GM18526 (cell line): ENCODE data around the gene ACTL6A.

Experiments used
- POLR2A ChIP-seq: IDR thresholded peaks from 3 replicates; pipeline ENCODE4 v1.6.1; 2011; ENCODE audit not compliant: insufficient read length; ENCODE audit errors: extremely low read depth

ACTL6A gene

DNA sequence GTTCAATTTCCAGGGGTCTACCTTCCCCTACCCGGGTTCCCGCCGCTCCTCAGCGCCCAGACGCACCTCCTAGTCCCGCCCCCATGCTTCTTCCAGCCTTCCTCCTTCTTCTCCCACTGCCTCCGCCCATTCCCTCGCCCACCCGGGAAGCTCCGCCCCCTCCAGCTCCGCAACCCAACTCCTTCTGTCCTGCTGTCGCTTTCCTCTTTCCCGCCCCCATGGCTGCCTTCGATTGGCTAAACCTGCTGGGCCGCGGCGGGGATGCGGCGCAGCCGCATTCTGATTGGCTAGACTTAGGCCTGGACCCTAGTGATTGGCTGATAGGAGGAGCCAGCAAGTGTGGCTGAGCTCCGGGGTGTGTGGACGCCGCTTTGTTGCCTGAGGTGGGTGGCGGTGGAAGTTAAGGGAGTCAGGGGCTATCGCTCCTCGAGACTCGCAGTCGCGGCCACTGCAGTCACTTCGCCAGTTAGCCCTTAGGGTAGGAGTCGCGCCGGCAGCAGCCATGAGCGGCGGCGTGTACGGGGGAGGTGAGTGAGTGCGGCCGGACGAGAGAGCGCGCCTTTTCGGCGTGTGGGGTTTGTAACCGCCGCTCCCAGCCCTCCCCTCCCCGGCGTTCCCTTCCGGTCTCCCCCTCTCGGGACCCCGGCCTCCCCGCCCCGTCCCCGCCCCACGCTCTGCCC lies at the start of gene ACTL6A:
Gene ACTL6A (plus strand): TSS at position 336 of the 680 bp plus-strand sequence. CDS start 167 bp downstream, at position 503.
- TF ChIP-seq POLR2A: peak; percentile 73

DNA sequence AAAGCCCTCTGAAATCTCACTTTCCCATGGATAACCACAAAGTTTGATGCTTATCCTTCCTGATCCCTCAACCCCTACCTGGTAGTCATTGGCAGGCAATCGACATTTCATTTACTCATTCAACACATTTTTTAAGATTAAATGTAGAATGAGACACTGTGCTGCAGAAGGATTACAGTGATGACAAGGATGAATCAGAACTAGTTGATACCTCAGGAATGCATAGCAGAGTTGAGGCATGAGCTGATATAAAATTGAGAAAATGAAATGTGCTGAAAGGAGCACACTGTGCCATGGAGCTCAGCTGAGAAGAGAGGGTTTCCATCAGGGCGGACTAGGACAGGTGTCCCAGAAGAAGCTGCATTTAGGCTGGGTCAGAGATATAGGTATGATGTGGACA lies 48.9 kb upstream of the ACTL6A start:
- no peak for TF ChIP-seq POLR2A

DNA sequence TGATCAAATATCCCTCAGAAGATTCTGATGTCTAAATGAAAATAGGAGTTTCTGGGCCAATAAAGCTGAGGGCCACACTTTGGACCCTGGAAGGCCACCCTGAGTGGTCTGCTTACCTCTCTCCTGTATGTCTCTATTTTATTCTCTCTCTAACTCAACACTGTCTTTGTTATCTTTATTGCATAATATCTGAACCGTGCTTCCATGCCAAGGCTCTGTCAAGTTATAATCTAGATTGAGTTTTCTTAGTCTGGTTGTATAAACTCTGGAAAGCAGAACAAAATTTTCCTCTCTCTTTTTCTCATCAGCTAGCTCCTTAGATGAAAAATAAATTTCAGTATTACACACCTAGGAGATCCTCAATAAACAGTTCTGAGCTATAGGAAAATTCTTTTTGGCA lies 36.2 kb upstream of the ACTL6A start:
- no peak for TF ChIP-seq POLR2A

DNA sequence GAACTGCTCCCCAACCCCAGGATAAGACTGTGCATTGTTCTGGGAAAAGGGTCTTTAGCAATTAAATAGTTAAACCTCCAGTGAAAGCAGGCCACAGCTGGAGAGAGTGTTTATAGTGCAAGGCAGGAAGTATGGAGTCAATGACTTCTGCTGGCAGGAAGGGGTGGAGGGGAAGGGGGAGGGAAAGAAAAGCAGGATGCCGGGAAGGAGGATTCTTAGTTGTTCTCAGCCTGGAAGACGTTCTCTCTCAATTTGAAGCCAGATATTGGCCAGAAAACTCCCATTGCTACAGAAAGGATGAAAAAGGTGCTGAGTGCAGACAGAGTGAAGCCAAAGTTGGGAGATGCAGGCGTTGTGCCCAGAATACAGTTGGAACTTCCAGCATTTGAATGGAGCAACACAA lies 35.7 kb upstream of the ACTL6A start:
- no peak for TF ChIP-seq POLR2A

DNA sequence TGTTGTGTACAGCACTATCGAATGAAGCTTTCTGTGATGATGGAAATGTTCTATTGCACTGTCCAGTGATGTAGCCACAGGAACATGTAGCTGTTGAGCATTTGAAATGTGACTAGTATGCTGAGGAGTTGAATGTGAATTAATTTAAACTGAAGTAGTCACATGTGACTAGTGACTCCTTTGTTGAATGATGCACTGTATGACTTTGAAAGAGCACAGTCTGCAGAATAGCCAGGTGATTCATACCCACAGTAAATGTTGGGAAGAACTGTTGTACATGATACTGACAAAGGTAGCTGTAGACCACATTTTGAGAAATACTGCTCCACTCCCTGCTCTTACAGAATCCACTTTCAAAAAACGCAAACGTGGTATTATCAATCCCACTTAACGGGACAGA lies 34.0 kb upstream of the ACTL6A start:
- TF ChIP-seq POLR2A: no peak

DNA sequence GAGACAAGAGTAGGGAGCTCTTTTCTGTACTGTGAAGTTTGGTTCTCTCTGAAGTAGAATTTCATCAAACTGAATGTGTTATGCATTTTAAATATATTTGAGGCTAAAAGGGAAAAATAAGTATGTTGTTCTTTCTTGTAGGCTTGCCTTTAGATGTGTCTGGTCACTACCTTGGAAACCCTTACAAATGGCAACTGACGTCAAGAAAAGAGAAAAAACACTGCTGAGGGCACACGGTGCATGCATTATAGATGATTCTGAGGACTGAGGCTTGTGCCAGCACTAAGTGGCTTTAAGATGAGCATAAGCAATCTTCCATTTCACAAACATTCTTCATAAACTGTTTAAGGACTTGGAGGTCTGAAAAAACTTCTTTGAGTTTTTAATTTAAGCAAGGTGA lies 31.1 kb upstream of the ACTL6A start:
- no peak for TF ChIP-seq POLR2A

DNA sequence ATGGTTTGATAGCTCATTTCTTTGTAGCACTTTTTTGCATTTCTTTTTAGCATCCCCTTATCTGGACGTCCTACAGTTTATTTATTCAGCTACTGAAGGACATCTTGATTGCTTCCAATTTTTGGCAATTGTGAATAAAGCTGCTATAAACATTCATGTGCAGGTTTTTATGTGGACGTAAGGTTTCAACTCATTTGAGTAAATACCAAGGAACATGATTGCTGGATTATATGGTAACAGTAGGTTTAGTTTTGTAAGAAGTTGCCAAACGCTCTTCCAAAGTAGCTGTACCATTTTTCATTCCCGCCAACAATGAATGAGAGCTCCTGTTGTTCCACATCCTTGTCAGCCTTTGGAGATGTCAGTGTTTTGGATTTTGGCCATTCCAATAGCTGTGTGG lies 29.5 kb upstream of the ACTL6A start:
- no peak for TF ChIP-seq POLR2A

DNA sequence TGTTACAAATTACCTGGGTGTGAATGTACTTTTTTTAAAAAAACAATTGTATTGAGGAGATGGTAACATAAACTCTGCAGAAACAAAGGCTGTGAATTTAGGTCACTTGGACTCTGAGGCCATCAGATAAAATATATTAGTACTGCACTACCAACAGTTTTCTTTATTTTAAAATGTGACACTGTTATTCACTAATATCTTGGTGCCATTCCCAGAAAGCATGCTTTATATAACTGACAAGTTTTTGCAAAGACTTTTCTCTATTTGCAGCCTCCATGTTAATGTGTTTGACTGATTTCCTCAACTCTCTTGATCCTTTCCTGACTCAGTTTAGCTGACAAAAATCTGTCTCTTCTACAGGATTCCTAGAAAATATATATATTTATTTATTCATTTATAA lies 26.5 kb upstream of the ACTL6A start:
- TF ChIP-seq POLR2A: no peak

DNA sequence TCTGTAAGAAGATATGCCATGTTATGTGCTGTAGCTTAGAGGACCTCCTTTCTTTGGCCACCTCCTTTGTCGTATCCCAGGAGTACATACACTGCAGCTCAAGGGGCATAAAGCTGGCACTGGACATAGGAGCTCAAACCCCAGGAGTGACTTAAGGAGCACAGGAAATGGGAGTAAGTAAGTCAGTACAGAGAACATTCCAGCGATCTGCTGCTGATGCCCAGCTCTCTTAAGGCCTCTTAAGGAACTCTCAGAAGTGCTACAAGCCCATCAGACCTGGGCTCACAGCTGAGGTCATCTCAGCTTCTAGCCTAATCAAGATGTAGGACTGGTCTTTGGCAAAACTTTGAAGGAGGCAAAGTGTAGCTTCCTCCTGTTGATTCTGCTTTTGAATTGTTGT lies 21.6 kb upstream of the ACTL6A start:
- TF ChIP-seq POLR2A: no peak

DNA sequence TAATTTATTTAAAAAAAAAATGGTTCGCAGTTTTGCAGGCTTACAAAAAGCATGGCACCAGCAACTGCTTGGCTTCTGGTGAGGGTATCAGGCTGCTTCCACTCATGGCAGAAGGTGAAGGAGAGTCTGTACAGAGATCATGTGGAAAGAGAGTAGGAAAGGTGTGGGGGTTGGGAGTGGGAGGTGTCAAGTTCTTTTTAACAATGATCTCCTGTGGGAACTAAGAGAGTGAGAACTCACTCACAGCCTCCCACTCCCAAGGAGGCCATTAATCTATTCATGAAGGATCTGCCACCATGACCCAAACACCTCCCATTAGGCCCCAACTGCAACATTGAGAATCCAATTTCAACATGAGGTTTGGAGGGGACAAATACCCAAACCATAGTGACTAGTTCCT lies 21.1 kb upstream of the ACTL6A start:
- TF ChIP-seq POLR2A: no peak

DNA sequence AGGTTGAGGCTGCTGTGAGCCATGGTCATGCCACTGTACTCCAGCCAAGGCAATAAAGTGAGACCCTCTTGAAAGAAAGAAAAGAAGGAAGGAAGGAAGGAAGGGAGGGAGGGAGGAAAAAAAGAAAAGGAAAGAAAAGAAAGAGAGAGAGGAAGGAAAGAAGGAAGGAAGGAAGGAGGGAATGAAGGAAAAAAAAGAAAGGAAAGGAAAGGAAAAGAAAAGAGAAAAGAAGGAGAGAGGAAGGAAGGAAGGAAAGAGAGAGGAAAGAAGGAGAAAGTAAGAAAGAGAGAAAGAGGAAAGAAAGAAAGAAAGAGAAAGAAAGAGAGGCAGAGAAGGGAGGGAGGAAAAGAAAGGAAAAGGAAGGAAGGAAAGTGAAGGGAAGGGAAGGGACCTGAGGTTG lies 20.4 kb upstream of the ACTL6A start:
- TF ChIP-seq POLR2A: no peak

DNA sequence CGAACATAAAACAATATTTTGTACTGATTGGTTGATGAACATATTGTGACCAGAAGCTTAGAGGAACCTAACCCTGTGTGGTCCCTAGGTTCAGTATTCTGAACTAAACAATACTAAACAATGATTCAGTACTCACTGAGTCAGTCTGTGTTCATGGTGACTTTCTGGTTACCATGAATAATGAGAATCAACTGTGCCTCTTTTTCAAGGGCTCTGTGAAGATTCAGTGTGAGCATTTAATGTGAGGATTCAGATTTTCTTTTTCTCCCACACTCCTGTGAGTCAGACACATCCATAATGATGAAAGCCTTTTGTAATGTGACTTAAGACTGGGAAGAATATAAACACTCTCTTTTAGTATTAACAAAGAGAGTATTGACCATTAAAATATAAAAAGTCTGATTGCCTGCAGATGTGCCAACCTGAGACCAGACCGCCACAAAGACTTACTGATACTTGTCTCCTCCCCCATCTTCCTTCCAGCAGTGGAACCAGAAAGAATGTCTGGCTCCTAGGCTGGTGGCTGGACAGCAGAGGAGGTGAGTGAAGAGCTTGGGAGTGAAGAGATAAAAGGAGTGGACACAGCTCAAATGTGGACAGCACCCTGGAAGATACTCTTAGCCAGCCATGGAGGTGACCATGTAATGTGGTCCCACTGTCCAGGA lies 17.6 kb upstream of the ACTL6A start:
- TF ChIP-seq POLR2A: no peak

DNA sequence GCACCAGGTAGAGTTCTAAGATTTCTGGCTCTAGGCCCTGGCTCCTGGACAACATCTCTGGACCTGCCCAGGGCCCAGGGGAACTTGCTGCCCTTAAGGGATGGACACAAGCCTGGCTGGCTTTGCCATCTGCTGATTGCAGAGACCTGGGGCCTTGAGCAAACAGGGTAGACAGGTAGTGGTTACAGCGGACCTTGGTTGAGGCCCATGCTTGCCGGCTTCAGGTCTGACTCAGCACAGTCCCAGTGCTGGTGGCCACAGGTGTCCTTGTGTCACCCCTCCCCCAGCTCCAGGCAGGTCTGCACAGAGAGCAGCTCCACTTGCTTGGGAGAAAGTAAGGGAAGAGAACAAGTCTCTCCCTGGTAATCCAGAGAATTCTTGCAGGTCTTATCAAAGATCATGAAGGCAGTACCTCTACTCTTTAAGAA lies 15.9 kb upstream of the ACTL6A start:
- no peak for TF ChIP-seq POLR2A

DNA sequence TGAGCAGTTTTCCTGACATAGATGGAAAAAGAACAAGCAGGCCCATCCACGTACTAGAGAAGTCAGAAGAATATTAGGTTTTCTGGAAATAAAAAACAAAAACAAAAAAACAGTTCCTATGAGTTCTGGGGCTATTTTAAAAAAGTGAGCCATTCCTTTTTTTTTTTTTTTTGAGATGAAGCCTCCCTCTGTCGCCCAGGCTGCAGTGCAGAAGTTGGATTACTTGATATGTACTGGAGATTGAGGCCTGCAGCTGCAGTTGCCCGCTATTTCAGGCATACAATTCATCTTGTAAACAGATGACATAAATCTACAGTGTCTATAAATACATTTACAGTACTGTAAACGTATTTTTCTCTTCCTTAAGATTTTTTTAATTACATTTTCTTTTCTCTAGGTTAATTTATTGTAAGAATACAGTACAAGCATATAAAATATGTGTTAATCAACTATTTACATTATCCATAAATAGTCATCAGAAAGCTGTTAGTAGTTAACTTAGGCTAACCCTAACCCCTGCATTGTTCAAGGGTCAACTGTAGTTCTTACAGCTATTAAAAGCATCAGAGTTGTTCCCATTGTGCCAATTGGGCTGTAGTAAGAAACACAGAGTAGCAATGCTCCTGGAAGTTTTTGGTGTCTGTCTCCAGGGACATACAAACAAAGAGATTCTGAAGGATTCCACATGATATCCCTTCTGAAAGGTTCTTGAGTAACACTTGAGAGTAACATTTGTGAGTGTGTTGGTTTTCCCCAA lies 11.2 kb upstream of the ACTL6A start:
- no peak for TF ChIP-seq POLR2A

DNA sequence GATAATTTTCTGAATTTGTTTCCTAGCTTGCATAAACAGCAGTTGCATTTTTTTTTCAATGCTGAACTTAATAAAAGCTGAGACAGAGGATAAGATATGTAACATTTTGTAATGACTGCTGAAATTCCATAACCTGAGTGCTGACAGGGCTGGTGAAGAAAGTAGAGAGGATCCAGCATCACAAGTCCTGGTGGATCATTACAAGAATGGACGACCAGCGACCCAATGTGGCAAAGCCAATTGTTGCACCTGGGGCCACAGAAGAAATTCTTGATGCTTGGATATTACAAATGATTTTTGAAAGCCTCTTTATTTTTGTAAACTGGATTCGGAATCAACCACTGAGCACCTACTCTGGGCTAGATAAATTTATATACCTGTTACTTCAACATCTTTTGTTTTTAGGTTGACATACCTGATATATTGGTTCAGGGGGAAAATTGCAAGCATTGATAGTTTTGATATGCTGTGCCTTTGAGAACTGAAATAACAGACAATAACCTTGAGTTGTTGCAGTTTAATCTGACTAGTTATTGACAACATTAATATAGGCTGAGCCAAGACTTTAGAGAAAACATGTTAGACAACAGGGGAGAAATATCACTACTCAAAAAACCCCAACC lies 3.9 kb upstream of the ACTL6A start:
- no peak for TF ChIP-seq POLR2A

DNA sequence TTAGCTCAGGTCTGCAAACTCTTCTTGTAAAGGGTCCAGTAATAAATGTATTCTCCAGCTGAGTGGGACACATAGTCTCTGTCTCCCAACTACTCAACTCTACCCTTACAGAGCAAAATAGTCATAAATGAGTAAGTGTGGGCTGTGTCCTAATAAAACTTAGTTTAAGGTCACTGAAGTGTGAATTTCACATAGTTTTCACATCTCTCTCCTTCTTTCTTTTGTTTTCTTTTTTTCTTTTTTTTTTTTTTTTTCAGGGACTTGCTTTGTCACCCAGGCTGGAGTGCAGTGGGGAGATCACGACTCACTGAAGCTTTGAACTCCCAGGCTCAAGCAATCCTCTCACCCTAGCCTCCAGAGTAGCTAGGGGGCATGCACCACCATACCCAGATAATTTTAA lies 1.9 kb upstream of the ACTL6A start:
- no peak for TF ChIP-seq POLR2A
